Transverse colon (tissue), 4 donors: Measurements from ENCODE around the gene CWC15. TPM values are rescaled to one million over a fixed set of nuclear protein-coding genes. Genes with fewer than 3 reads are reported as not detected.

Experiments
- DNase-seq: peaks from one replicate; pipeline ENCODE4 v3.0.0-alpha.2; 2019
- H3K27ac ChIP-seq, 4 donors: fragments of 200-600 bp; sonication (generic); 2 replicates each; pipeline ENCODE4 v1.5.1; 2016 to 2018; ENCODE audit warnings: inconsistent platforms in 4 of 4
- H3K27me3 ChIP-seq: fragments of 200-600 bp; sonication (generic); 2 replicates; pipeline ENCODE4 v1.5.1; 2017; ENCODE audit warnings: inconsistent platforms
- H3K36me3 ChIP-seq, 4 donors: fragments of 200-600 bp; sonication (generic); 2 replicates each; pipeline ENCODE4 v1.5.1; 2017 to 2019; ENCODE audit warnings: inconsistent platforms in 4 of 4
- H3K4me1 ChIP-seq, 4 donors: fragments of 200-600 bp; sonication (generic); 2 replicates each; pipeline ENCODE4 v1.5.1; 2017 to 2020; ENCODE audit warnings: inconsistent platforms in 4 of 4
- H3K4me3 ChIP-seq, 4 donors: fragments of 200-600 bp; sonication (generic); 1 replicate in 1 of 4; 2 replicates in 3 of 4; pipeline versions ENCODE4 v1.5.1 to v1.6.1; 2017 to 2019; ENCODE audit warnings: inconsistent platforms in 4 of 4
- H3K9me3 ChIP-seq, 2 donors: fragments of 200-600 bp; sonication (generic); 2 replicates each; pipeline ENCODE4 v1.5.1; 2017 to 2019; ENCODE audit warnings: inconsistent platforms in 2 of 2
- CTCF ChIP-seq, 5 experiments: fragments of 200-600 bp in 3 of 5; fragments of 450-650 bp in 2 of 5; sonication (generic) in 3 of 5; IDR thresholded peaks; 1 replicate in 2 of 5; 2 replicates in 3 of 5; pipeline ENCODE4 v1.5.1; 2016 to 2017; ENCODE audit warnings: antibody characterized with exemption in 5 of 5, inconsistent platforms in 3 of 5, mild to moderate bottlenecking in 2 of 5, moderate library complexity in 1 of 5
- EP300 ChIP-seq: sonication (generic); formaldehyde crosslinking; IDR thresholded peaks from one replicate; pipeline ENCODE4 v1.6.1; 2017; ENCODE audit warnings: antibody characterized with exemption, low read depth
- POLR2A ChIP-seq: fragments of 450-650 bp; IDR thresholded peaks from one replicate; pipeline ENCODE4 v1.6.1; 2016; ENCODE audit warnings: antibody characterized with exemption, mild to moderate bottlenecking, moderate library complexity
- POLR2AphosphoS5 ChIP-seq, 3 donors: sonication (generic); formaldehyde crosslinking; IDR thresholded peaks; one replicate each; pipeline ENCODE4 v1.6.1; 2016; ENCODE audit warnings: antibody characterized with exemption in 3 of 3
- WGBS, 2 donors: methylation state at CpG; one replicate each; pipeline ENCODE4 v1.1.5; 2018; ENCODE audit warnings: low coverage in 1 of 2; 5-methylcytosine and 5-hydroxymethylcytosine counted together
- in situ Hi-C, 4 donors: fragments of 200-750 bp; cut with MboI; loops; one replicate each; pipeline versions ENCODE4 v1.15.0 to v1.15.1; 2017; ENCODE audit warnings: low sequenced_read_pairs in 3 of 4, low pct_ligation_motif_present in 1 of 4, low pct_unique_long_range_greater_than_20kb in 1 of 4
- intact Hi-C: fragments of 100-400 bp; cut with DNase I; formaldehyde crosslinking; loops from one replicate; pipeline ENCODE4 v1.15.1; 2023; ENCODE audit warnings: low total_unique reads
- total RNA-seq, 4 donors: library from RNA; depleted of rRNA; stranded (reverse); fragments of >200 nt; gene quantifications; one replicate each; pipeline ENCODE4 v1.1.0, GENCODE V29; 2016

Gene CWC15
- total RNA-seq, 4 donors from 2014 or later = 26.2 to 55.9 (median 46.2) TPM

- intact Hi-C loops = no loop called here
- H3K27me3 ChIP-seq = no peaks in the 10 kb centered on the region
- H3K36me3 ChIP-seq = peaks cover 0 to 25% (median 7%) of the 10 kb centered on the region in 4 donors
- DNase-seq = no peak
- H3K27ac ChIP-seq = peak overlapping the region in 2 of 4 donors; percentile 82 to 91
- peaks cover 5 to 20% (median 12%) of the 10 kb centered on the region in 4 donors for H3K4me1 ChIP-seq
- no peak for TF ChIP-seq POLR2A
- no peak for TF ChIP-seq CTCF (IDR thresholded peaks at IDR 0.05)
- TF ChIP-seq EP300 = no peak
- no peak for TF ChIP-seq POLR2AphosphoS5 (IDR thresholded peaks at IDR 0.05)
- in situ Hi-C loops = loop anchor here in 2 of 4 donors (10.0 kb wide), 1 partner anchor 91 kb away; the partner anchor contains the start of gene SRSF8 (in 2 of the 2)
- WGBS, 2 donors = 54 to 67% methylated on average over 6 of the region's 6 CpGs
- peak overlapping the region in 3 of 4 donors; percentile 87 to 96 (median 93) for H3K4me3 ChIP-seq
- H3K9me3 ChIP-seq = no peaks in the 10 kb centered on the region
Observed at GRCh38 chr11:94974178-94974577, 822 bp upstream of the CWC15 start.

GRCh38 chr11:94972700-94973098 lies 657 bp downstream of the CWC15 start:
- 2 to 10% methylated on average over 4 to 5 of the region's 5 CpGs for WGBS, 2 donors
- H3K4me3 ChIP-seq = peak overlapping the region; percentile 62 to 96 (median 90)
- intact Hi-C loops = no loop called here

DNA sequence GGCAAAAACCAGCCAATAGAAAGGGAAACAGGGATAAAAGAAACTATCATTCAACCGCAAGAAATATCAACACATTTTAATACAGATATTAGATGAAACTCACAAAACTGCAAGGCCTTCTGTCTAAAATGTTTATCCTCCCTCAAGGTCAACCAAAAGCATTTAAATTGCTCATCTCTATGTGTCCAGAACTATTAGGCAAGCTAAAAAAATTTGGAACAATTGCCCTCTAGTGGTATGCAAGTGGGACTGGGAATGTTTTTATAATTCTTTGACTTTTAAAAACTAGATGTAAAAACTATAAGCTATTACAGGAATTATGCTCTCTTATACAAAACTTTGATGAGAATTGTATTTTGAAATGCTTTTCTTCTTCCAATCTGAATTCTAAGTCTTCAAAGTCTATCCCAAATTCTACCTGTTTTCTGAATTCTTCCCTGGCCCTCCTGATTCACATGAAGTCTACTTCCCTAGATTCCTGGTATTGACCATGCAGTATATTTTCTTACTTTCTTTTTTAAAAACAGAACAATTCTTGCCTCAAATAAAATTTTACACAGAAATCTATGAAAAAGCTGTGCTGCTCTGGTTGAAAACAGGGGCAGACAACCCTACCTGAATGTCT lies 4.9 kb downstream of the CWC15 start:
- no peak for TF ChIP-seq POLR2A
- TF ChIP-seq CTCF (IDR thresholded peaks at IDR 0.05) = peak in 4 of 5 experiments; percentile 23 to 42 (median 34)
- H3K27me3 ChIP-seq = no peaks in the 10 kb centered on the region
- peaks cover 0 to 75% (median 33%) of the 10 kb centered on the region in 4 donors for H3K36me3 ChIP-seq
- 90 to 91% methylated on average over 1 of the region's 1 CpG for WGBS, 2 donors
- intact Hi-C loops (no loop called here), in situ Hi-C loops (no loop called here)
- H3K4me1 ChIP-seq = peaks cover 5 to 16% (median 11%) of the 10 kb centered on the region in 4 donors
- no peak for DNase-seq
- no peak overlapping the region for H3K27ac ChIP-seq
- no peak overlapping the region for H3K4me3 ChIP-seq
- H3K9me3 ChIP-seq = no peaks in the 10 kb centered on the region

More at GRCh38 chr11:94972700-94973098, 657 bp downstream of the CWC15 start:
- DNase-seq = no peak
- no peaks in the 10 kb centered on the region for H3K9me3 ChIP-seq
- H3K4me1 ChIP-seq = peaks cover 5 to 20% (median 12%) of the 10 kb centered on the region in 4 donors
- H3K27me3 ChIP-seq = no peaks in the 10 kb centered on the region
- no peak for TF ChIP-seq EP300
- TF ChIP-seq POLR2AphosphoS5 (IDR thresholded peaks at IDR 0.05) = no peak
- no peak for TF ChIP-seq CTCF (IDR thresholded peaks at IDR 0.05)
- TF ChIP-seq POLR2A = no peak
- H3K27ac ChIP-seq = peak overlapping the region in 3 of 4 donors; percentile 81 to 91 (median 89)
- in situ Hi-C loops = loop anchor here in 2 of 4 donors (10.0 kb wide), 1 partner anchor 92 kb away; the partner anchor contains the start of gene SRSF8 (in 2 of the 2)
- peaks cover 0 to 40% (median 13%) of the 10 kb centered on the region in 4 donors for H3K36me3 ChIP-seq

DNA sequence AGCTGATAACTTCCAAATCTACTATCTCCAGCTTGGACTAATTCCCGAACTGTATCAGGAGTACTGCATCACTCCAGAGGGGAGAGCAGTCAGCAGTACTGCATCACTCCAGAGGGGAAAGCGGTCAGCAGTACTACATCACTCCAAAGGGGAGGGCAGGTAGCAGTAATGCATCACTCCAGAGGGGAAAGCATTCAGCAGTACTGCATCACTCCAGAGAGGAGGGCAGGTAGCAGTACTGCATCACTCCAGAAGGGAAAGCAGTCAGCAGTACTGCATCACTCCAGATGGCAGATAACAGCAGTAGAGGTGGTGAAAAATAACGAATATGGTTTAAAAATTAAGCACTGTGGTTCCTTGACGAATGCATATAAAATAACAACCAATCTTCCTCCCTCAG lies 8.4 kb downstream of the CWC15 start:
- H3K27ac ChIP-seq = no peak overlapping the region
- 75 to 91% methylated on average over 2 to 4 of the region's 4 CpGs for WGBS, 2 donors
- intact Hi-C loops (no loop called here), in situ Hi-C loops (no loop called here)
- no peaks in the 10 kb centered on the region for H3K4me1 ChIP-seq
- no peaks in the 10 kb centered on the region for H3K9me3 ChIP-seq
- DNase-seq = no peak
- TF ChIP-seq EP300 (no peak), CTCF (IDR thresholded peaks at IDR 0.05) (no peak), POLR2A (no peak)
- H3K4me3 ChIP-seq = no peak overlapping the region
- peaks cover 0 to 82% (median 41%) of the 10 kb centered on the region in 4 donors for H3K36me3 ChIP-seq
- H3K27me3 ChIP-seq = no peaks in the 10 kb centered on the region
